Measurements from ENCODE around the gene CIZ1. TPM values are rescaled to one million over a fixed set of nuclear protein-coding genes. Genes with fewer than 3 reads are reported as not detected.
A peak's percentile ranks its signal among the peaks of the same experiment; 100 is the strongest.

CIZ1 gene
- total and polyA plus RNA-seq, 9 of the 15 experiments (the other 6 are each of a cell fraction or from before 2014, with no cell fraction given), result 6.6 to 329 (median 87.8) TPM

DNA sequence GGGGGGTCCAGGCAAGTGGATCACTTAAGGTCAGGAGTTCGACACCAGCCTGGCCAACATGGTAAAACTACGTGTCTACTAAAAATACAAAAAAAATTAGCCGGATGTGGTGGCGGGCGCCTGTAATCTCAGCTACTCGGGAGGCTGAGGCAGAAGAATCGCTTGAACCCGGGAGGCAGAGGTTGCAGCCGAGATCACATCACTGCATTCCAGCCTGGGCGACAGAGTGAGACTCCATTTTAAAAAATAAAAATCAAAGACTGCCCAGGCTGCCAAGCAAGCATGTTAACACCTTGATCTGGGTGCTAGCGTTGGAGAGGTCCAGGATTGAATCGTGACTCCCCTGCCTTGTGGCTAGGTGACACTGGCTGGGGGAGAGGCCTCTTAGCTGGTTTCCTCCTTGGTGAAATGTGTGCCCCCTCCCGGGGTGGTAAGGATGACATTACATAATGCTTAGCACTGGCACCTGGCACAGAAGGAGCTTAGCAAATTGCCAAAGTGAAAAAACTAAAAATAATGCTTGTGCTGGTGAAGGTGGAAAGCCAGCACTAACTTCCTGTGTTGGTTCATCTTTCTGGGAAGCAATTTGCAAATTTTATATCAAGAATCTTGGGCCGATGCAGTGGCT is 2.2 kb upstream of the CIZ1 start:
- Histone ChIP-seq H3K27me3 (ENCODE audit: control insufficient read depth in 2 of 2, insufficient read depth in 2 of 2, low read length in 2 of 2) (no peaks in the 10 kb centered on the region), H3K27ac (ENCODE audit: extremely low read depth, low read depth, low read length) (no peak overlapping the region), H3K79me2 (ENCODE audit: control insufficient read depth, insufficient read depth, low read length) (peaks cover 25% of the 10 kb centered on the region), H3K36me3 (ENCODE audit: control insufficient read depth, insufficient read depth, low read length) (peaks cover 17% of the 10 kb centered on the region), H4K20me1 (replicated peaks; ENCODE audit: control insufficient read depth, insufficient read depth, low read length) (no peaks in the 10 kb centered on the region), H3K4me3 (no peak overlapping the region), H3K4me2 (ENCODE audit: insufficient read depth, low read length) (peak overlapping the region; percentile 76; the same call in 1 of the 2 replicates), H3K9ac (ENCODE audit: insufficient read depth in 1 of 2, low read depth in 2 of 2, low read length in 2 of 2) (peak overlapping the region in 1 of 2 experiments; percentile 81; a peak in 1 of 4 replicates), H3K4me1 (replicated peaks in 1 of 2; ENCODE audit: control insufficient read depth in 2 of 2, insufficient read depth in 2 of 2, low read length in 2 of 2) (peaks cover 24 to 33% of the 10 kb centered on the region in 2 experiments), H3K9me3 (replicated peaks; ENCODE audit: control insufficient read depth, insufficient read depth, low read depth, low read length) (no peaks in the 10 kb centered on the region), H2AFZ (ENCODE audit: low read depth, low read length) (peak overlapping the region; percentile 60; the same call in 1 of the 2 replicates), H3K9me1 (ENCODE audit: control insufficient read depth, insufficient read depth, low read length) (no peaks in the 10 kb centered on the region)
- WGBS (ENCODE audit: insufficient coverage, low coverage, missing lambda C conversion rate), result 83% methylated on average over 14 of the region's 14 CpGs
- ChIA-PET POLR2A (interaction anchor here (0.5 to 7.6 kb wide), 17 partner anchors 9 to 145 kb away, joined by 3 to 78 read pairs (median 3); partner anchors contain the start of gene SWI5), CTCF (ENCODE audit: low intra/inter-chr PET ratio) (interaction anchor here (0.6 to 1.1 kb wide), 3 partner anchors 10 to 219 kb away, joined by 3 to 4 read pairs (median 4); no protein-coding TSS in a partner anchor)
- DNase-seq (ENCODE audit: extremely low read depth in 1 of 4, low spot score in 3 of 4) (no peak), ATAC-seq (no peak), FAIRE-seq (no peak)
- in situ Hi-C loops (cut with MboI) (no loop called here), intact Hi-C loops (cut with micrococcal nuclease) (loop anchor here (5.0 to 10.0 kb wide), 3 partner anchors 69 to 491 kb away; partner anchors contain the start of genes GOLGA2, PTGES2, SET and SWI5)
- no TSS peak for BruUV-seq (replicated peaks)
- no peak for TF ChIP-seq SMAD3 (CRISPR knock-in tag; conservative IDR thresholded peaks at IDR 0.05)
- TF ChIP-seq, protein P1, sequence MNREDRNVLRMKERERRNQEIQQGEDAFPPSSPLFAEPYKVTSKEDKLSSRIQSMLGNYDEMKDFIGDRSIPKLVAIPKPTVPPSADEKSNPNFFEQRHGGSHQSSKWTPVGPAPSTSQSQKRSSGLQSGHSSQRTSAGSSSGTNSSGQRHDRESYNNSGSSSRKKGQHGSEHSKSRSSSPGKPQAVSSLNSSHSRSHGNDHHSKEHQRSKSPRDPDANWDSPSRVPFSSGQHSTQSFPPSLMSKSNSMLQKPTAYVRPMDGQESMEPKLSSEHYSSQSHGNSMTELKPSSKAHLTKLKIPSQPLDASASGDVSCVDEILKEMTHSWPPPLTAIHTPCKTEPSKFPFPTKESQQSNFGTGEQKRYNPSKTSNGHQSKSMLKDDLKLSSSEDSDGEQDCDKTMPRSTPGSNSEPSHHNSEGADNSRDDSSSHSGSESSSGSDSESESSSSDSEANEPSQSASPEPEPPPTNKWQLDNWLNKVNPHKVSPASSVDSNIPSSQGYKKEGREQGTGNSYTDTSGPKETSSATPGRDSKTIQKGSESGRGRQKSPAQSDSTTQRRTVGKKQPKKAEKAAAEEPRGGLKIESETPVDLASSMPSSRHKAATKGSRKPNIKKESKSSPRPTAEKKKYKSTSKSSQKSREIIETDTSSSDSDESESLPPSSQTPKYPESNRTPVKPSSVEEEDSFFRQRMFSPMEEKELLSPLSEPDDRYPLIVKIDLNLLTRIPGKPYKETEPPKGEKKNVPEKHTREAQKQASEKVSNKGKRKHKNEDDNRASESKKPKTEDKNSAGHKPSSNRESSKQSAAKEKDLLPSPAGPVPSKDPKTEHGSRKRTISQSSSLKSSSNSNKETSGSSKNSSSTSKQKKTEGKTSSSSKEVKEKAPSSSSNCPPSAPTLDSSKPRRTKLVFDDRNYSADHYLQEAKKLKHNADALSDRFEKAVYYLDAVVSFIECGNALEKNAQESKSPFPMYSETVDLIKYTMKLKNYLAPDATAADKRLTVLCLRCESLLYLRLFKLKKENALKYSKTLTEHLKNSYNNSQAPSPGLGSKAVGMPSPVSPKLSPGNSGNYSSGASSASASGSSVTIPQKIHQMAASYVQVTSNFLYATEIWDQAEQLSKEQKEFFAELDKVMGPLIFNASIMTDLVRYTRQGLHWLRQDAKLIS (CRISPR knock-in tag; IDR thresholded peaks at IDR 0.05), result no peak
- no peak for TF ChIP-seq HDAC6 (IDR thresholded peaks at IDR 0.05; ENCODE audit: low read depth, low read length)
- TF ChIP-seq, protein P2, sequence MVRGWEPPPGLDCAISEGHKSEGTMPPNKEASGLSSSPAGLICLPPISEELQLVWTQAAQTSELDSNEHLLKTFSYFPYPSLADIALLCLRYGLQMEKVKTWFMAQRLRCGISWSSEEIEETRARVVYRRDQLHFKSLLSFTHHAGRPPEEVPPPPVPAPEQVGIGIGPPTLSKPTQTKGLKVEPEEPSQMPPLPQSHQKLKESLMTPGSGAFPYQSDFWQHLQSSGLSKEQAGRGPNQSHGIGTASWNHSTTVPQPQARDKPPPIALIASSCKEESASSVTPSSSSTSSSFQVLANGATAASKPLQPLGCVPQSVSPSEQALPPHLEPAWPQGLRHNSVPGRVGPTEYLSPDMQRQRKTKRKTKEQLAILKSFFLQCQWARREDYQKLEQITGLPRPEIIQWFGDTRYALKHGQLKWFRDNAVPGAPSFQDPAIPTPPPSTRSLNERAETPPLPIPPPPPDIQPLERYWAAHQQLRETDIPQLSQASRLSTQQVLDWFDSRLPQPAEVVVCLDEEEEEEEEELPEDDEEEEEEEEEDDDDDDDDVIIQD (CRISPR knock-in tag; IDR thresholded peaks at IDR 0.05), result 0 out of 2 replicates have a peak, but pooled peaks have one; percentile 23
- TF ChIP-seq ZC3H4 (CRISPR knock-in tag; IDR thresholded peaks at IDR 0.05; ENCODE audit: borderline replicate concordance), result no peak
- TF ChIP-seq SMAD4 (CRISPR knock-in tag; conservative IDR thresholded peaks at IDR 0.05), result no peak
- TF ChIP-seq, protein P3, sequence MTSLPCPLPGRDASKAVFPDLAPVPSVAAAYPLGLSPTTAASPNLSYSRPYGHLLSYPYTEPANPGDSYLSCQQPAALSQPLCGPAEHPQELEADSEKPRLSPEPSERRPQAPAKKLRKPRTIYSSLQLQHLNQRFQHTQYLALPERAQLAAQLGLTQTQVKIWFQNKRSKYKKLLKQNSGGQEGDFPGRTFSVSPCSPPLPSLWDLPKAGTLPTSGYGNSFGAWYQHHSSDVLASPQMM (CRISPR knock-in tag; IDR thresholded peaks at IDR 0.05), result no peak
- no peak for TF ChIP-seq ZNF311 (CRISPR knock-in tag; IDR thresholded peaks at IDR 0.05)
- TF ChIP-seq ZNF444 (CRISPR knock-in tag; IDR thresholded peaks at IDR 0.05), result no peak
- TF ChIP-seq ZFP30 (CRISPR knock-in tag; IDR thresholded peaks at IDR 0.05; ENCODE audit: borderline replicate concordance), result 0 out of 2 replicates have a peak, but pooled peaks have one; percentile 9
- no peak for TF ChIP-seq GABPA (tag; conservative IDR thresholded peaks at IDR 0.05; ENCODE audit: low read depth)
- TF ChIP-seq ZNF175 (CRISPR knock-in tag; IDR thresholded peaks at IDR 0.05; ENCODE audit: low read depth), result no peak
- TF ChIP-seq TCF7 (IDR thresholded peaks at IDR 0.05; ENCODE audit: borderline replicate concordance), result no peak
- TF ChIP-seq SOX6 (IDR thresholded peaks at IDR 0.05), result no peak
- no peak for TF ChIP-seq CBFA2T3 (IDR thresholded peaks at IDR 0.05)
- 0 out of 2 replicates have a peak, but pooled peaks have one; percentile 72 for TF ChIP-seq HIVEP1 (CRISPR knock-in tag; IDR thresholded peaks at IDR 0.05)
- TF ChIP-seq GATAD2B (IDR thresholded peaks at IDR 0.05; ENCODE audit: borderline replicate concordance), result no peak

Measured in K562 (cell line).